NK-92 treated with Interleukin-12 subunit alpha and Interleukin-12 subunit beta, amount 100 ng/mL, for 24 hours (cell line): Measurements from ENCODE around the gene ST7L.
"Not testable (repeated sequence)": the region's sequence is repeated elsewhere in the genome, so short reads cannot be mapped to it uniquely, and the experiment has no call there.

Experiments used
- DNase-seq: peaks from one replicate; lab custom pipeline; 2025; lab: John Stamatoyannopoulos, UW

Gene ST7L

GRCh38 chr1:112492076-112492475 is 126.9 kb downstream of the ST7L start:
- no peak for DNase-seq

DNA sequence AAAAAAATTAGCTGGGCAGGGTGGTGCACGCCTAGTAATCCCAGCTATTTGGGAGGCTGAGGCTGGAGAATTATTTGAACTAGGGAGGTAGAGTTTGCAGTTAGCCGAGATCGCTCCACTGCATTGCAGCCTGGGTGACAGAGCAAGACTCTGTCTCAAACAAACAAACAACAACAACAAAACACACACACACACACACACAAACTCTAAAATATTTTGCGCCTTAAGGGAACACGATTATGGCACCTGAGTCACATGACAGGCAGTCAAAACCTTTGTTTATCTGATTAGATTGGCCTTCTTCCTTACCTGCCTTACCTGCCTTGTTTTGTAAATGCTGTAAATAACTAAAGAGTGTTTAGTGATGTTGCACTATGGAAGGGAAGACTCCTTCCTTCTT is 130.8 kb downstream of the ST7L start:
- no peak for DNase-seq

- DNase-seq = not testable (repeated sequence)
Measured at GRCh38 chr1:112487686-112488085, 131.3 kb downstream of the ST7L start.

DNA sequence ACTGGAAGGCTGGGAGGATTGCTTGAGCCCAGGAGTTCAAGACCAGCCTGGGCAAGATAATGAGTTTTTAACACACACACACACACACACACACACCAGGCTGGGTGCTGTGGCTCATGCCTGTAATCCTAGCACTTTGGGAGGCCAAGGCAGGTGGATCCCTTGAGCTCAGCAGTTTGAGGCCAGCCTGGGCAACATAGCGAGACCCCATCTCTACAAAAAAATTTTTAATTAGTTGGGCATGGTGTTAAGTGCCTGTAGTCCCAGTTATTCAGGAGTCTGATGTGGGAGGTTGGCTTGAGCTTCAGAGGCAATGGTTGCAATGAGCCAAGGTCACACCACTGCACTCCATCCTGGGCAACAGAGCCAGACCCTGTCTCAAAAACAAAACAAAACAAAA is 132.9 kb downstream of the ST7L start:
- DNase-seq = not testable (repeated sequence)

- no peak for DNase-seq
Measured at GRCh38 chr1:112478314-112478713, 140.6 kb downstream of the ST7L start.

DNA sequence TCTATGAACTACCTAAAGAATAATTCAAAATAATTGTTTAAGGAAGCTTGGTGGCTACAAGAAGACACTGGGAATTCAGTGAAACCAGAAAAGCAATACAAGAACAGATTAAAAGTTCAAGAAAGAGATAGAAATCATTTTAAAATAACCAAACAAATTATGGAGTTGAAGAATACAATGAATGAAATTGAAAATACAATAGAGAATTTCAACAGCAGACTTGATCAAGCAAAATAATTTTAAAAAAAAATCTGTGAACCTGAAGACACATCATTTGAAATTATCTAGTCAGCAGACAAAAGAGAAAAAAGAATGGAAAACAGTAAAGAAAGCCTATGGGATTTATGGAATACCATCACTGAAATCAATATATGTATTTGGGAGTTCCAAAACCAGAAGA is 141.4 kb downstream of the ST7L start:
- DNase-seq = no peak
